ENCODE results near the gene SH3PXD2A. TPM values are rescaled to one million over a fixed set of nuclear protein-coding genes. Genes with fewer than 3 reads are reported as not detected.

Gene SH3PXD2A
- total and polyA plus RNA-seq, 10 of the 15 experiments (the other 5 are each of a cell fraction or from before 2014, with no cell fraction given) = 0.63 to 14.0 (median 4.4) TPM

- ChIA-PET CTCF (no interaction called here), SMC1A (ENCODE audit: uncharacterized antibody, unreplicated experiment) (no interaction called here), RAD21 (ENCODE audit: unreplicated experiment) (no interaction called here), POLR2A (no interaction called here)
- DNase-seq (ENCODE audit: low read depth, low spot score) (no peak), FAIRE-seq (no peak), ATAC-seq (no peak)
- Histone ChIP-seq H3K36me3 (ENCODE audit: control insufficient read depth in 2 of 2, insufficient read depth in 2 of 2, low read length in 1 of 2) (no peaks in the 10 kb centered on the region), H3K9ac (ENCODE audit: control insufficient read depth, insufficient read depth, low read length) (no peak overlapping the region), H3K27ac (ENCODE audit: control insufficient read depth, insufficient read depth) (no peak overlapping the region), H3K9me3 (replicated peaks; ENCODE audit: control insufficient read depth, insufficient read depth, low read length) (no peaks in the 10 kb centered on the region), H3K79me2 (ENCODE audit: control insufficient read depth, insufficient read depth, low read length) (no peaks in the 10 kb centered on the region), H3K4me1 (ENCODE audit: control insufficient read depth, insufficient read depth, low read length) (peaks cover 4% of the 10 kb centered on the region; the same call in 1 of the 2 replicates), H4K20me1 (ENCODE audit: control insufficient read depth, insufficient read depth) (no peaks in the 10 kb centered on the region), H3K27me3 (replicated peaks in 1 of 2; ENCODE audit: control insufficient read depth in 2 of 2, insufficient read depth in 2 of 2, low read length in 1 of 2) (no peaks in the 10 kb centered on the region; a peak in 1 of 4 replicates), H3K4me2 (ENCODE audit: control insufficient read depth, insufficient read depth) (no peak overlapping the region), H3K4me3 (no peak overlapping the region), H2AFZ (ENCODE audit: control insufficient read depth, low read depth, low read length) (no peak overlapping the region)
- in situ Hi-C loops (cut with MboI) = no loop called here
- TF ChIP-seq HDGF (IDR thresholded peaks at IDR 0.05) (no peak), TCF7 (IDR thresholded peaks at IDR 0.05; ENCODE audit: borderline replicate concordance) (no peak), SKIL (IDR thresholded peaks at IDR 0.05; ENCODE audit: low read depth, poor library complexity, severe bottlenecking) (no peak), PAX5 (IDR thresholded peaks at IDR 0.05; ENCODE audit: borderline replicate concordance, low read depth, low read length) (no peak), BMI1 (IDR thresholded peaks at IDR 0.05; ENCODE audit: borderline replicate concordance) (no peak), KAT2A (conservative IDR thresholded peaks at IDR 0.05; ENCODE audit: control insufficient read depth, low read depth, low read length) (no peak), CUX1 (IDR thresholded peaks at IDR 0.05; ENCODE audit: insufficient replicate concordance, low read depth, low read length) (no peak), NKRF (conservative IDR thresholded peaks at IDR 0.05) (no peak), JUND (IDR thresholded peaks at IDR 0.05; ENCODE audit: low read depth, low read length) (no peak), BRCA1 (IDR thresholded peaks at IDR 0.05; ENCODE audit: low read depth, low read length) (no peak), MEF2A (IDR thresholded peaks at IDR 0.05; ENCODE audit: insufficient read depth, low read depth, low read length) (no peak), ZNF24 (IDR thresholded peaks at IDR 0.05) (no peak), MTA2 (IDR thresholded peaks at IDR 0.05; ENCODE audit: low read depth) (no peak), NRF1 (conservative IDR thresholded peaks at IDR 0.05; ENCODE audit: low read depth, low read length) (no peak)
- no TSS peak for BruUV-seq (replicated peaks)
- WGBS (ENCODE audit: insufficient coverage, insufficient replicate concordance, low lambda C conversion rate, missing lambda C conversion rate) = 69% methylated on average over 6 of the region's 6 CpGs
- intact Hi-C loops (cut with micrococcal nuclease; ENCODE audit: unreplicated experiment) = no loop called here
Measured at GRCh38 chr10:103818765-103819374, 36.5 kb downstream of the SH3PXD2A start.

Data from GM12878 (cell line).